Stimulated activated CD8-positive, alpha-beta memory T cell treated with anti-CD3 and anti-CD28 coated beads, Interleukin-4, amount 100 ng/mL, for 24 hours (primary cell): Measurements from ENCODE around the gene CCDC13.

Experiments
- DNase-seq: peaks from one replicate; pipeline ENCODE4 v3.0.0-alpha.2; 2020; ENCODE audit warnings: low read depth

Gene CCDC13

DNA sequence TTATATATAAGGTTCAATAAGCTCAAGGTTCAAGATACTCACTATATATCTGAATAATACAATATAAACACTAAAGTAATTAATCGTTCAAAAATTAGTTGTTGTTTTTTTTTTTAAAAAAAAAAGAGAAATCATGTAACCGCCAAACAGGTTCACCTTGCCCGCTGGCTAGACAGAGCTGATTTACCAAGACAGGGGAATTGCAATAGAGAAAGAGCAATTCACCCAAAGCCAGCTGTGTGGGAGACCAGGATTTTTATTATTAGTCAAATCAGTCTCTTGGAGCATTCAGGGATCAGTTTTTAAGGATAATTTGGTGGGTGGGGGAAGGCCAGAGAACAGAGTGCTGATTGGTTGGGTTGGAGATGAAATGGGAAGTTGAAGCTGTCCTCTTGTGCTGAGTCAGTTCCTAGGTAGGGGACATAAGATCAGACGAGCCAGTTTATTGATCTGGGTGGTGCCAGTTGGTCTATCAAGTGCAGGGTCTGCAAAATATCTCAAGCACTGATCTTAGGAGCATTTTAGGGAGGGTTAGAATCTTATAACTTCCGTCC, 23.4 kb upstream of the CCDC13 start:
- no peak for DNase-seq

DNA sequence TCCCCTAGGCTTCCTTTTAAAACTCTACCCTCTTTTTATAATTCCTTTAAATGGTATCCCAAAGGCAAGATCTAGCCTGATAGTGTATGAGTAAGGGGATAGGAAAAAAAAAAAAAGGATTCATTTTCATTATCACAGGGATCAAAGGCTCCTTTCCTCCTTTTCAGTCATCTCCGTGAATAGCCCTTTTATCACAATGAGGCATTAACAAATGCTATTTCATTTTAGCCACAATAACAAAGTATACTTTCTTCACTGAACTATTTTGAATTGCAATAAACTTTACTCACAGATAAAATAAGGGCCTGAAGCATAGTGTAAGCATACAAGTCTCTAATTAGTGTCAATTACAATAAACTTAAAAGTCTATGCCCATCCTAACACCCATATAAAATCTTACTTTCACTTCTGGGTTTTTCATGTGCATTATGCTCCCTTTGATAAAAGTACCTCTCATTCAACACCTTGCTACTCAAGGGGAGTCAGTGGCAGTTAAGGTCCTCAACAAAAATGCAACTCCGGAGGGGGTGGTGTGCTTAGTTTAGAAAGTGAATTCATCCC, 22.6 kb upstream of the CCDC13 start:
- DNase-seq = no peak

GRCh38 chr3:42790714-42791229, 17.7 kb upstream of the CCDC13 start:
- DNase-seq = no peak

DNA sequence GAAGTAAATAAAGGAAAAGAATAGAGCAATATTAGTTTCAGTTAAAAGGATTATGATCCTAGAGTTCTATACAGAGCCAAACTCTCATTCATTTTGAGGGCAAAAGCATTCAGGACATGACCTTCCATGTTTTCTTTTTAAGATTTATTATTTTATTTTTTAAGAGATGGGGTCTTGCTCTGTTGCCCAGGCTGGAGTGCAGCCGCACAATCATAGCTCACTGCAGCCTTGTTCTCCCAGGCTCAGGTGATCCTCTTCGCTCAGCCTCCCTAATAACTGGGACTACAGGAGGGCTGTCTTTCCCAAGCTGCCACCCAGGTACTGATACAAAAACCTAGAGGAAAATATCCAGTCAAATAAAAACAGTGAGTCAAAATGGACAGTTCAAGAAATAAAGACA, 13.6 kb upstream of the CCDC13 start:
- DNase-seq = no peak

DNA sequence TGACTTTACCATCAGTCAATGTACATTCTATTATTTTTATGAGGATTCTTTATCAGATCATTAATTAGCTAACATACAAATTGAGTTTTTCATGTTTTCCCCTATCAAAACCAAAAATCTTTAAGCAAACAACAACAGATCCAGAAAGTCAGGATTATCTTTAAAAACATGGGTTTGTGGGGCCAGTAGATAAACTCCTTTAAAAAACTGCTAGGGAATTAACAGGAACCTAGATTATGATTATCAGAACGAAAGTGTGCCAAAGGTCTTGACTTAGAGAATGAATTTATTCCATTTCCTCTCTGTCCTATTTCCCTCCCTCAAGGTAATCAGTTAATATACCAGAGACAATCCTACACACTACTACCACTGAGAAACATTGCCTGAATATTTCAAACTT, 13.2 kb upstream of the CCDC13 start:
- no peak for DNase-seq

- DNase-seq = no peak
Measured at GRCh38 chr3:42780892-42781700, 8.0 kb upstream of the CCDC13 start.

DNA sequence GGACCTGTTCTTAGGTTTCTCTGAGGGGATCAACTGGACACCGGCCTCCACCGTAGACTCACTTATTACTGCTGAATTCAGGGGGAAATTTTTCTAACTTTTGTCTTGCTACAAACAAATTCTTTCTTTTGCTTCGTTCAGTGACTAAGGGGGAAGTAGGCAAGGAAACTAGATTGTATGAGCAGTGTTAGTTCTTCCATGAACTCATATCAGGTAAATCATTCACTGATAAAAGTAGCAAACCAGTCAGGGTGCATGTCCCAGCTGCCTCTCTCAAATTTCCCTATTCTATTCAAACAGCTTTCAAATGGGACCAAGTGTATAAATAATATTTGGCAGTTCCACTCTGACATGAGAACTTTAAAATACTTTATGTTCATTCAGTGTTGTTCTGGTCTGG, 7.3 kb upstream of the CCDC13 start:
- DNase-seq = no peak

GRCh38 chr3:42778644-42779043, 5.6 kb upstream of the CCDC13 start:
- DNase-seq = no peak

DNA sequence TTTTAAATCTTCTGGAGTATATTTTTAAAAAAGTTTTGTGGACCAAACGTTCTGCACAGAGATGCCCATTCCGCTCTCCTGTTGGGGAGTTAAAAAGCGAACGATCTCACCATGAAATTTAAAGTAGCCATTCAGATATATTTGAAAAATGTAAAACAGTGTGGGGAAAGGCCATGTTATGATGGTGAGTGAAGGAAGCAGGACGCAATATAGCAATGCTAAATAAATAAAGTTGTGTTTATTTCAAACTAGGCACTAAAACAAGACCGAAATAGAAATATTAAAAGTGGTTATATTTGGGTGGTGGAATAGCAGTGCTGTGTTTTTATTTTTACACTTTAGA, 327 bp upstream of the CCDC13 start:
- DNase-seq = no peak

GRCh38 chr3:42771271-42771670, 1.8 kb downstream of the CCDC13 start:
- no peak for DNase-seq

DNA sequence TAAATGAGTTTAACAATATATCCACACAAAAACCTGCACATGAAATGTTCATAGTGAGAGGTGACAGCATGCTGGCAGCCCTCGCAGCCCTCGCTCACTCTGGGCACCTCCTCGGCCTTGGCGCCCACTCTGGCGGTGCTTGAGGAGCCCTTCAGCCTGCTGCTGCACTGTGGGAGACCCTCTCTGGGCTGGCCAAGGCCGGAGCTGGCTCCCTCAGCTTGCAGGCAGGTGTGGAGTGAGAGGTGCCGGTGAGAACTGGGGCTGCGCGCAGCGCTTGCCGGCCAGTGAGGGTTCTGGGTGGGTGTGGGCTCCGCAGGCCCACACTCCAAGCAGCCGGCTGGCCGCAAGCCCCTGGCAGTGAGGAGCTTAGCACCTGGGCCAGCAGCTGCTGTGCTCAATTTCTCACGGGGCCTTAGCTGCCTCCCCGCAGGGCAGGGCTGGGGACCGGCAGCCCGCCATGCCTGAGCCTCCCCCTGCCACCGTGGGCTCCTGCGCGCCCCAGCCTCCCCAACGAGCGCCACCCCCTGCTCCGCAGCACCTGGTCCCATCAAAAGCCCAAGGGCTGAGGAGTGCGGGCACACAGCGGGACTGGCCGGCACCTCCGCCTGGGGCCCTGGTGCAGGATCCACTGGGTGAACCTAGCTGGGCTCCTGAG, 3.4 kb downstream of the CCDC13 start:
- no peak for DNase-seq

GRCh38 chr3:42764561-42765295, 8.3 kb downstream of the CCDC13 start:
- no peak for DNase-seq

GRCh38 chr3:42764115-42764514, 8.9 kb downstream of the CCDC13 start:
- DNase-seq = no peak

GRCh38 chr3:42763021-42763420, 10.0 kb downstream of the CCDC13 start:
- DNase-seq = no peak

DNA sequence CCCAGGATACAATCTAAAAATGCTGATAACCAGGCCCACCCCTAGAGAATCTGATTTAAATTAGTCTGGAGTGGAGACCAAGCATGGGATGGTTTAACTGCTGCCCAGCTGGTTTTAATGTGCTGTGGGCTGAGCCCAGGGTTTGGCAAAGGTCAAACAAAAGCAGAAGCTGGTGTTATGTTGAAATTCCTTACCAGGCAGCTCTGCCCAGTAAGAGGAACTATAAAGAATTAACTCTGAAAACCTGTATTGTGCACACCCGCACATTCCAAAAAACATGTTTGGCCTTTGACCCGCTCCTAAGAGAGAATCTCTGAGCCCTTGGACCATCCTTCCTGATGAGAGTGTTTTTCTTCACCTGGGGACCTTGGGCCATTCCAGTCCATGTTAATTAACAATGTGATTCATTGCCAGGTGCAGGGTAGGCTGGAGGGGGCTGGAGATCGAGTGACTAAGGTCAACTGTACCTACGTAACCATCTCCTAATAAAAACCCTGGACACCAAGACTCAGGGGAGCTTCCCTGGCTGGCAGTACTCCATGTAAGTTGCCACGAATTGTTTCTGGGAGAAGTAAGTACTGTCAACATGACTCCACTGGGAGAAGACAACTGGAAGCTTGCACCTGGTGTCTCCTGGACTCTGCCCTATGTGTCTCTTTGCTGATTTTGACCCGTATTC, 10.9 kb downstream of the CCDC13 start:
- DNase-seq = no peak

DNA sequence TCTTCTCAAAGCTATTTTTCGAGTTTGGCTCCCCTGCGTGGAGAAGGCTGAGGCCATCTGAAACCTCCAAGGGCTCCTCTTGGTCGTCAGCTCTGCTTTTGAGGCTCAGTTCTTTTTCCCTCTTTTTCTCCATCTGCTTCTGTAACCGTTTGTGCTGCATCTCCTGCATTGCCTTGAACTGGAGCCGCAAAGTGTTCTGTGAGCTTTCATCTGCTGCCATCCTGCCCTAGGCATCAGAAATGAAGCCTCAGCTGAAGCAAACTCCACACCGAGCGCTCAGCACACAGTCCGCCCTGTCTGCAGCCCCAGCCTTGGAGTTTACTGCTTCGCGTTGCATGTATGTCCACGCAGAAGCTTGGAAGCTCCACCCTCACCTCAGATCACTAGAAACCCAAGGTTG, 14.9 kb downstream of the CCDC13 start:
- DNase-seq = no peak

GRCh38 chr3:42756681-42757213, 16.3 kb downstream of the CCDC13 start:
- no peak for DNase-seq

DNA sequence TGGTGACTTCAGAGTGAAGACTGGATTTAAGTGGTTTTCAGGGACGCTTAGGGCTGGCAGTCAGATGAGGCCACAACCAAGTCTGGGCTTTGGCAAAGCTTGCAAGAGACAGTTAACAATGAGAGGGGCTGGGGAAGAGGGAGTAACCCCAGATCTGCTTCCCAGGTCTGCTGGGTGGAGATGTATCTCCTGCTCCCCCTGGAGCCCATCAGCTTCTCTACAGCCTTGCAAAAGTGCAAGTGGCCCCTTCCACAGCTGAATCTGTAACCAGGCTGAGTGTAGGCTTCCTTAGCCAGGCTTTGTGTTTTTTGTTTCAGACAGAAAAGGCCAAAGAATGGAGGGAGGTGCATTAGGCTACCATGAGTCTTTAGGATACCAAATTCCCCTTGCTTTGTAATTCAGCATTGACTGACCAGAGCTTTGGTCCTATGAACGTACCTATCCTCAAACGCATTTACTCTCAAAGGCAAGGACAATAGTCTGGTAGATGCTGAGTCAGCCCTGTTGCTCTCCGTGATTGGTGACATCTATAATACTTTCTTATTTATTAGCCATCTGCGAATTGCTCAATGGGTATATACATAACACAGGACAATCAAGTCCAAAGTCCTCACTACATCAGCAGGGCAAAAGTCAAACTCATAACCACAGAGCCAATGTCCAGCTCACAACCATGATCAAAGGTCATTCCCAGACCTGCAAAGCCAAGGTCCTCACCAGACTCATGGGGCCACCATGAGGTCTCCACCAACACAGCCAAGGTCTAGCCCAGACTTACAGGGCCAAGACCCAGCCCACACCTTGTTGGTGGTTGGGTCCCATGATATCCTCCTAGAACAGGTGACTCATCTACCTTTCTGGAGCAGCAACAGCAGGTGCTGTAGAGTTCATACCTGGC, 17.1 kb downstream of the CCDC13 start:
- no peak for DNase-seq

DNA sequence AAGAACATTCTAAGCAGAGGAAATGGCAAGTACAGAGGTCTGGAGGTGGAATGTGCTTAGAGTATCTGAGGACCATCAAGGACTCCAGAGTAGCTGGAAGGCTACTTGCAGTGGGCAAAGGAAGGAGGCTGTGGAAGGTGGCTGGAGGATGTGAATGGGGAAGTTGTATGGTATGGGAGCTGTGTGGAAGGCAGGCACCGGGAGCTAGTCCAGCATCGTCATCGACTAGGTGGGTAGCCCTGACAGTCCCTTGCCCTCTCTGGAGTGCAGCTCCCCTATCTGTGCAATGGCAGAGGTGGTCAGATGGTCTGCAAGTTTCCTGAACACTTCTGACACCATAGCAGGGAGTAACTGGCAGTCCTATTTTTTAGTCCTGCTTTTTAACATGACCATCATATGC, 19.3 kb downstream of the CCDC13 start:
- no peak for DNase-seq

GRCh38 chr3:42752961-42753360, 20.1 kb downstream of the CCDC13 start:
- no peak for DNase-seq
